HEK293 (cell line): ENCODE data around the gene SAE1.

Source experiments
- CTCF ChIA-PET: fragments of 350-600 bp; formaldehyde crosslinking; extraction: SDS; loops from one replicate; lab custom pipeline; 2021; ENCODE audit warnings: antibody characterized with exemption; lab: Yijun Ruan, JAX
- POLR2A ChIA-PET: fragments of 300-600 bp; formaldehyde crosslinking; extraction: SDS; loops from one replicate; lab custom pipeline; 2020; ENCODE audit warnings: antibody characterized with exemption, inconsistent platforms; lab: Yijun Ruan, JAX
- H3K27ac ChIP-seq: fragments of 200-500 bp; sonication (Bioruptor generic); 2 replicates; pipeline ENCODE4 v1.5.1; 2014; ENCODE audit warnings: low read depth, low read length, control low read depth, inconsistent platforms; ENCODE audit errors: extremely low read depth
- H3K36me3 ChIP-seq, 2 experiments: fragments of 200-500 bp in 1 of 2; sonication (Bioruptor generic) in 1 of 2; 1 replicate in 1 of 2; 2 replicates in 1 of 2; pipeline ENCODE4 v1.5.1; 2014 to 2017; ENCODE audit warnings: inconsistent platforms in 2 of 2, low read length in 2 of 2; ENCODE audit not compliant: control insufficient read depth in 2 of 2, insufficient read depth in 1 of 2
- H3K4me1 ChIP-seq: fragments of 200-500 bp; sonication (Bioruptor generic); 2 replicates; pipeline ENCODE4 v1.5.1; 2014; ENCODE audit warnings: mild to moderate bottlenecking, low read length, inconsistent platforms; ENCODE audit not compliant: control insufficient read depth, insufficient read depth
- H3K4me3 ChIP-seq: 2 replicates; pipeline ENCODE4 v1.5.1; 2011; ENCODE audit warnings: low read depth, mild to moderate bottlenecking, control low read depth, low read length, moderate library complexity
- H3K9me3 ChIP-seq: fragments of 200-500 bp; sonication (Bioruptor generic); 2 replicates; pipeline ENCODE4 v1.5.1; 2014; ENCODE audit warnings: low read depth, low read length, inconsistent platforms; ENCODE audit not compliant: control insufficient read depth, insufficient read depth
- ATF2 ChIP-seq: fragments of 450-650 bp; formaldehyde crosslinking; IDR thresholded peaks from 2 replicates; pipeline ENCODE4 v1.5.1; 2016; ENCODE audit warnings: missing biosample characterization, missing genetic modification characterization, low read depth
- EGR2 ChIP-seq: fragments of 450-650 bp; formaldehyde crosslinking; IDR thresholded peaks from 2 replicates; pipeline ENCODE4 v1.5.1; 2016; ENCODE audit warnings: low read depth, missing biosample characterization, missing genetic modification characterization
- IKZF3 ChIP-seq: fragments of 450-650 bp; IDR thresholded peaks from 2 replicates; pipeline ENCODE4 v1.5.0; 2018; ENCODE audit warnings: missing biosample characterization, mild to moderate bottlenecking, missing genetic modification characterization, moderate library complexity
- PRDM1 ChIP-seq: fragments of 450-650 bp; formaldehyde crosslinking; IDR thresholded peaks from 2 replicates; pipeline ENCODE4; 2016; ENCODE audit warnings: missing biosample characterization, missing genetic modification characterization
- SP3 ChIP-seq: fragments of 450-650 bp; formaldehyde crosslinking; IDR thresholded peaks from 2 replicates; pipeline ENCODE4 v1.5.1; 2016; ENCODE audit warnings: missing biosample characterization, missing genetic modification characterization
- TRIM28 ChIP-seq: IDR thresholded peaks from 2 replicates; pipeline ENCODE4 v1.6.1; 2011; ENCODE audit warnings: low read length, control low read depth, borderline replicate concordance
- YY2 ChIP-seq: fragments of 450-650 bp; formaldehyde crosslinking; IDR thresholded peaks from 2 replicates; pipeline ENCODE4 v1.5.1; 2016; ENCODE audit warnings: missing biosample characterization, missing genetic modification characterization
- ZBTB10 ChIP-seq: fragments of 450-650 bp; formaldehyde crosslinking; IDR thresholded peaks from 2 replicates; pipeline ENCODE4 v1.5.1; 2016; ENCODE audit warnings: missing biosample characterization, missing genetic modification characterization
- ZBTB6 ChIP-seq: fragments of 450-650 bp; formaldehyde crosslinking; IDR thresholded peaks from 2 replicates; pipeline ENCODE4 v1.5.1; 2017; ENCODE audit warnings: missing biosample characterization, missing genetic modification characterization
- ZFHX2 ChIP-seq: fragments of 450-650 bp; formaldehyde crosslinking; conservative IDR thresholded peaks from 2 replicates; pipeline ENCODE4 v1.5.1; 2016; ENCODE audit warnings: missing biosample characterization, missing genetic modification characterization
- ZNF2 ChIP-seq: fragments of 450-650 bp; formaldehyde crosslinking; IDR thresholded peaks from 2 replicates; pipeline ENCODE4 v1.5.1; 2016; ENCODE audit warnings: missing biosample characterization, missing genetic modification characterization
- ZNF24 ChIP-seq: fragments of 450-650 bp; formaldehyde crosslinking; IDR thresholded peaks from 2 replicates; pipeline ENCODE4 v1.5.1; 2016; ENCODE audit warnings: missing biosample characterization, missing genetic modification characterization
- ZNF248 ChIP-seq: fragments of 450-650 bp; formaldehyde crosslinking; IDR thresholded peaks from 2 replicates; pipeline ENCODE4 v1.5.1; 2017; ENCODE audit warnings: missing biosample characterization, missing genetic modification characterization
- ZNF274 ChIP-seq, 2 experiments: fragments of 200-500 bp in 1 of 2; fragments of 450-650 bp in 1 of 2; sonication (Bioruptor generic) in 1 of 2; formaldehyde crosslinking in 1 of 2; IDR thresholded peaks; 2 replicates each; pipeline versions ENCODE4 v1.5.1 to v1.6.1; 2014 to 2016; ENCODE audit warnings: borderline replicate concordance in 1 of 2, inconsistent platforms in 1 of 2, low read length in 1 of 2, missing biosample characterization in 1 of 2, missing genetic modification characterization in 1 of 2
- ZNF37A ChIP-seq: fragments of 450-650 bp; IDR thresholded peaks from 2 replicates; pipeline ENCODE4 v1.5.1; 2018; ENCODE audit warnings: missing biosample characterization, missing genetic modification characterization
- ZNF394 ChIP-seq: fragments of 450-650 bp; formaldehyde crosslinking; IDR thresholded peaks from 2 replicates; pipeline ENCODE4 v1.5.1; 2016; ENCODE audit warnings: missing biosample characterization, missing genetic modification characterization, mild to moderate bottlenecking, moderate library complexity, borderline replicate concordance
- ZNF423 ChIP-seq: fragments of 450-650 bp; formaldehyde crosslinking; IDR thresholded peaks from 2 replicates; pipeline ENCODE4 v1.5.1; 2016; ENCODE audit warnings: missing biosample characterization, missing genetic modification characterization
- ZNF518A ChIP-seq: fragments of 450-650 bp; formaldehyde crosslinking; conservative IDR thresholded peaks from 2 replicates; pipeline ENCODE4 v1.5.1; 2016; ENCODE audit warnings: low read depth, missing biosample characterization, missing genetic modification characterization
- ZNF585B ChIP-seq: fragments of 450-650 bp; formaldehyde crosslinking; IDR thresholded peaks from 2 replicates; pipeline ENCODE4 v1.5.1; 2016; ENCODE audit warnings: missing biosample characterization, missing genetic modification characterization
- ZNF623 ChIP-seq: fragments of 450-650 bp; formaldehyde crosslinking; IDR thresholded peaks from 2 replicates; pipeline ENCODE4 v1.5.1; 2016; ENCODE audit warnings: missing biosample characterization, missing genetic modification characterization
- ZNF629 ChIP-seq: fragments of 450-650 bp; formaldehyde crosslinking; IDR thresholded peaks from 2 replicates; pipeline ENCODE4 v1.5.1; 2017; ENCODE audit warnings: missing biosample characterization, missing genetic modification characterization
- ZNF660 ChIP-seq: fragments of 450-650 bp; IDR thresholded peaks from 2 replicates; pipeline ENCODE4 v1.5.1; 2018; ENCODE audit warnings: missing biosample characterization, mild to moderate bottlenecking, missing genetic modification characterization
- ZNF664 ChIP-seq: fragments of 450-650 bp; formaldehyde crosslinking; IDR thresholded peaks from 2 replicates; pipeline ENCODE4 v1.5.1; 2016; ENCODE audit warnings: missing biosample characterization, missing genetic modification characterization
- ZNF792 ChIP-seq: fragments of 450-650 bp; formaldehyde crosslinking; IDR thresholded peaks from 2 replicates; pipeline ENCODE4 v1.5.1; 2016; ENCODE audit warnings: missing biosample characterization, missing genetic modification characterization
- ZSCAN4 ChIP-seq: fragments of 450-650 bp; formaldehyde crosslinking; IDR thresholded peaks from 2 replicates; pipeline ENCODE4 v1.5.1; 2017; ENCODE audit warnings: missing biosample characterization, missing genetic modification characterization

The SAE1 gene

GRCh38 chr19:47112997-47113849, 17.4 kb upstream of the SAE1 start, which contains the start of gene ZC3H4:
TSS of gene ZC3H4 (minus strand) at chr19:47113776. CDS start at chr19:47112584, 1,192 bp downstream.
- Histone ChIP-seq H3K9me3 (no peaks in the 10 kb centered on the region), H3K27ac (peak within 1 kb of the TSS; percentile 100), H3K36me3 (peaks cover 3 to 17% of the 10 kb centered on the region in 2 experiments; a peak in 2 of 3 replicates), H3K4me3 (peak within 1 kb of the TSS; percentile 76), H3K4me1 (peaks cover 29% of the 10 kb centered on the region)
- CTCF ChIA-PET = interaction anchor here (0.6 to 2.6 kb wide), 16 partner anchors 10 to 486 kb away, joined by 3 to 18 read pairs (median 4); no protein-coding TSS in a partner anchor
- POLR2A ChIA-PET = interaction anchor here (0.5 to 3.4 kb wide), 49 partner anchors 9 to 1389 kb away, joined by 3 to 86 read pairs (median 4); partner anchors contain the start of genes AP2S1, ARHGAP35, CALM3 and CCDC9
- TF ChIP-seq ZNF37A (no peak), ZSCAN4 (tag by site-specific recombination) (peak; percentile 40; the same call in 1 of the 2 replicates), ZBTB6 (tag by site-specific recombination) (peak; percentile 26; the same call in 1 of the 2 replicates), IKZF3 (tag by site-specific recombination) (no peak), ZNF274 (IDR thresholded peaks at IDR 0.05; ENCODE audit: low read length) (no peak), ZNF274 (tag by site-specific recombination; IDR thresholded peaks at IDR 0.05; ENCODE audit: borderline replicate concordance) (no peak; the same call in 1 of the 2 replicates), ZNF660 (tag by site-specific recombination) (peak; percentile 77), EGR2 (tag by site-specific recombination) (peak; percentile 85; the same call in 1 of the 2 replicates), ZNF585B (no peak), ZNF623 (tag by site-specific recombination) (no peak; the same call in 1 of the 2 replicates), TRIM28 (no peak; the same call in 1 of the 2 replicates), SP3 (tag by site-specific recombination) (peak; percentile 58), ZNF629 (tag by site-specific recombination) (peak; percentile 100), PRDM1 (tag by site-specific recombination) (peak; percentile 97), ZNF518A (tag by site-specific recombination) (peak; percentile 32; the same call in 1 of the 2 replicates), ZNF2 (tag by site-specific recombination) (peak; percentile 78), ZNF248 (no peak), ZBTB10 (tag by site-specific recombination) (peak; percentile 38), ATF2 (tag by site-specific recombination) (peak; percentile 100), ZNF792 (0 out of 2 replicates have a peak, but pooled peaks have one; percentile 9), ZNF394 (peak; percentile 53; the same call in 1 of the 2 replicates), ZNF423 (tag by site-specific recombination) (peak; percentile 76), ZNF24 (tag by site-specific recombination) (peak; percentile 89), ZNF664 (tag by site-specific recombination) (no peak), ZFHX2 (tag by site-specific recombination) (peak; percentile 91), YY2 (peak; percentile 30; the same call in 1 of the 2 replicates)
